Small intestine (tissue), 7 donors: ENCODE measurements around the gene TMPRSS11B. TPM values are rescaled to one million over a fixed set of nuclear protein-coding genes. Genes with fewer than 3 reads are reported as not detected.

ENCODE experiments used
- DNase-seq, 2 donors: peaks; one replicate each; pipeline versions ENCODE4 v3.0.0 to v3.0.0-alpha.2; 2013
- FAIRE-seq: peaks from 2 replicates; lab custom pipeline; 2012; peaks lifted over from hg19 to GRCh38; lab: Jason Lieb, UNC
- H3K27ac ChIP-seq, 3 donors: one replicate each; pipeline ENCODE4 v1.5.1; 2013; ENCODE audit warnings: low read length in 2 of 3, mild to moderate bottlenecking in 2 of 3, control low read depth in 1 of 3, inconsistent platforms in 1 of 3, low read depth in 1 of 3, moderate library complexity in 1 of 3
- H3K27me3 ChIP-seq, 3 donors: one replicate each; pipeline ENCODE4 v1.6.1; 2013; ENCODE audit warnings: low read length in 3 of 3, inconsistent platforms in 1 of 3; ENCODE audit not compliant: control insufficient read depth in 3 of 3, insufficient read depth in 3 of 3
- H3K36me3 ChIP-seq, 3 donors: one replicate each; pipeline ENCODE4 v1.6.1; 2013; ENCODE audit warnings: low read length in 3 of 3, inconsistent platforms in 1 of 3, low read depth in 1 of 3, mild to moderate bottlenecking in 1 of 3, moderate library complexity in 1 of 3; ENCODE audit not compliant: control insufficient read depth in 3 of 3, insufficient read depth in 2 of 3
- H3K4me1 ChIP-seq, 3 donors: one replicate each; pipeline ENCODE4 v1.6.1; 2013; ENCODE audit warnings: low read length in 2 of 3, inconsistent platforms in 1 of 3, low read depth in 1 of 3, mild to moderate bottlenecking in 1 of 3, moderate library complexity in 1 of 3; ENCODE audit not compliant: control insufficient read depth in 3 of 3, insufficient read depth in 2 of 3
- H3K4me3 ChIP-seq, 3 donors: one replicate each; pipeline ENCODE4 v1.5.1; 2013; ENCODE audit warnings: low read length in 3 of 3, control low read depth in 1 of 3, inconsistent platforms in 1 of 3, low read depth in 1 of 3, mild to moderate bottlenecking in 1 of 3, moderate library complexity in 1 of 3
- H3K9me3 ChIP-seq, 2 donors: one replicate each; pipeline ENCODE4 v1.6.1; 2013; ENCODE audit warnings: low read depth in 1 of 2, low read length in 1 of 2; ENCODE audit not compliant: control insufficient read depth in 2 of 2, insufficient read depth in 1 of 2
- WGBS, 3 donors: extraction: QIAGEN DNeasy Blood & Tissue Kit; methylation state at CpG; one replicate each; pipeline ENCODE4 v1.1.7; 2013; 5-methylcytosine and 5-hydroxymethylcytosine counted together
- polyA plus RNA-seq, 4 donors: library from polyadenylated mRNA; stranded (reverse) in 3 of 4; unstranded in 1 of 4; fragments of 200-250 nt in 3 of 4; fragments of 120-200 nt in 1 of 4; gene quantifications; one replicate each; pipeline versions ENCODE4 v1.2.1 to v1.2.3, GENCODE V29; 2013
- donor health status: healthy with polysubstance abuse.
- donor health status: control.
- donor health status: control.
- donor health status: Bipolar disorder and iron deficiency.
- donor health status: healthy.

Gene TMPRSS11B
- polyA plus RNA-seq, 4 donors = 0.12 to 0.27 TPM; not detected in 2

GRCh38 chr4:68257719-68258118, 12.2 kb upstream of the TMPRSS11B start:
- Histone ChIP-seq H3K4me1 (no peaks in the 10 kb centered on the region), H3K27ac (no peak overlapping the region)
- WGBS, 3 donors = 88 to 90% (median 89%) methylated on average over 5 of the region's 5 CpGs

GRCh38 chr4:68256284-68256683, 10.8 kb upstream of the TMPRSS11B start:
- no peak overlapping the region for H3K4me3 ChIP-seq
- FAIRE-seq = no peak
- no peaks in the 10 kb centered on the region for H3K27me3 ChIP-seq
- H3K4me1 ChIP-seq = no peaks in the 10 kb centered on the region
- 52 to 64% (median 60%) methylated on average over 3 of the region's 3 CpGs for WGBS, 3 donors
- no peaks in the 10 kb centered on the region for H3K36me3 ChIP-seq
- DNase-seq = no peak
- no peaks in the 10 kb centered on the region for H3K9me3 ChIP-seq
- no peak overlapping the region for H3K27ac ChIP-seq

More at GRCh38 chr4:68257719-68258118, 12.2 kb upstream of the TMPRSS11B start:
- DNase-seq (no peak), FAIRE-seq (no peak)
- no peaks in the 10 kb centered on the region for H3K27me3 ChIP-seq
- H3K36me3 ChIP-seq = no peaks in the 10 kb centered on the region
- H3K4me3 ChIP-seq = no peak overlapping the region
- no peaks in the 10 kb centered on the region for H3K9me3 ChIP-seq

GRCh38 chr4:68250151-68250930, 4.8 kb upstream of the TMPRSS11B start:
- Histone ChIP-seq H3K4me1 (no peaks in the 10 kb centered on the region), H3K27ac (no peak overlapping the region)

GRCh38 chr4:68249434-68249833, 3.9 kb upstream of the TMPRSS11B start:
- Histone ChIP-seq H3K9me3 (no peaks in the 10 kb centered on the region), H3K36me3 (no peaks in the 10 kb centered on the region), H3K27me3 (no peaks in the 10 kb centered on the region), H3K4me1 (no peaks in the 10 kb centered on the region), H3K4me3 (no peak overlapping the region), H3K27ac (no peak overlapping the region)
- FAIRE-seq (no peak), DNase-seq (no peak)

More at GRCh38 chr4:68250151-68250930, 4.8 kb upstream of the TMPRSS11B start:
- FAIRE-seq = no peak
- DNase-seq = no peak
- H3K36me3 ChIP-seq = no peaks in the 10 kb centered on the region
- WGBS, 3 donors = 65 to 83% (median 80%) methylated on average over 4 of the region's 4 CpGs
- H3K4me3 ChIP-seq = no peak overlapping the region
- no peaks in the 10 kb centered on the region for H3K9me3 ChIP-seq
- H3K27me3 ChIP-seq = no peaks in the 10 kb centered on the region

GRCh38 chr4:68240620-68241019, 4.9 kb downstream of the TMPRSS11B start:
- DNase-seq (no peak), FAIRE-seq (no peak)
- H3K27me3 ChIP-seq = no peaks in the 10 kb centered on the region
- no peak overlapping the region for H3K4me3 ChIP-seq
- no peaks in the 10 kb centered on the region for H3K36me3 ChIP-seq
- H3K9me3 ChIP-seq = no peaks in the 10 kb centered on the region
- H3K27ac ChIP-seq = no peak overlapping the region
- H3K4me1 ChIP-seq = no peaks in the 10 kb centered on the region

- Histone ChIP-seq H3K27me3 (no peaks in the 10 kb centered on the region), H3K27ac (no peak overlapping the region), H3K9me3 (no peaks in the 10 kb centered on the region), H3K36me3 (no peaks in the 10 kb centered on the region), H3K4me3 (no peak overlapping the region), H3K4me1 (no peaks in the 10 kb centered on the region)
- FAIRE-seq = no peak
- 18 to 64% (median 23%) methylated on average over 1 of the region's 1 CpG for WGBS, 3 donors
- no peak for DNase-seq
Measured at GRCh38 chr4:68228568-68228967, 16.9 kb downstream of the TMPRSS11B start.

GRCh38 chr4:68218044-68218443, 27.4 kb downstream of the TMPRSS11B start:
- Histone ChIP-seq H3K4me3 (no peak overlapping the region), H3K4me1 (no peaks in the 10 kb centered on the region), H3K36me3 (no peaks in the 10 kb centered on the region), H3K27me3 (no peaks in the 10 kb centered on the region), H3K9me3 (no peaks in the 10 kb centered on the region), H3K27ac (no peak overlapping the region)
- DNase-seq (no peak), FAIRE-seq (no peak)
- 29 to 32% (median 30%) methylated on average over 1 of the region's 1 CpG for WGBS, 3 donors

- FAIRE-seq (no peak), DNase-seq (no peak)
- H3K27ac ChIP-seq = no peak overlapping the region
- no peaks in the 10 kb centered on the region for H3K27me3 ChIP-seq
- no peaks in the 10 kb centered on the region for H3K4me1 ChIP-seq
- H3K36me3 ChIP-seq = no peaks in the 10 kb centered on the region
- H3K9me3 ChIP-seq = no peaks in the 10 kb centered on the region
- no peak overlapping the region for H3K4me3 ChIP-seq
Measured at GRCh38 chr4:68216501-68216900, 29.0 kb downstream of the TMPRSS11B start.

GRCh38 chr4:68209003-68209402, 36.5 kb downstream of the TMPRSS11B start:
- no peaks in the 10 kb centered on the region for H3K27me3 ChIP-seq
- H3K9me3 ChIP-seq = no peaks in the 10 kb centered on the region
- no peak overlapping the region for H3K4me3 ChIP-seq
- no peak for DNase-seq
- H3K36me3 ChIP-seq = no peaks in the 10 kb centered on the region
- 89 to 91% (median 89%) methylated on average over 1 of the region's 1 CpG for WGBS, 3 donors
- no peaks in the 10 kb centered on the region for H3K4me1 ChIP-seq
- no peak for FAIRE-seq
- no peak overlapping the region for H3K27ac ChIP-seq
